ENCODE data around the gene LYPD5. TPM values are rescaled to one million over a fixed set of nuclear protein-coding genes. Genes with fewer than 3 reads are reported as not detected.

The LYPD5 gene
- polyA plus RNA-seq, 1 donor from 2014 or later = not detected

GRCh38 chr19:43811837-43812236, 9.6 kb upstream of the LYPD5 start:
- TF ChIP-seq EZH2 (IDR thresholded peaks at IDR 0.05; ENCODE audit: borderline replicate concordance, insufficient read depth, low read length, poor library complexity, severe bottlenecking) = no peak
- TF ChIP-seq REST (IDR thresholded peaks at IDR 0.05; ENCODE audit: borderline replicate concordance) = no peak
- no peak for TF ChIP-seq TAF1 (IDR thresholded peaks at IDR 0.05; ENCODE audit: low read depth)
- no peak for TF ChIP-seq SMC3 (conservative IDR thresholded peaks at IDR 0.05; ENCODE audit: poor library complexity)
- no peaks in the 10 kb centered on the region for H4K20me1 ChIP-seq (ENCODE audit: insufficient read depth)
- H3K4me3 ChIP-seq (ENCODE audit: low read length) = no peak overlapping the region
- H3K27me3 ChIP-seq (ENCODE audit: insufficient read depth, low read depth, low read length) = no peaks in the 10 kb centered on the region
- H3K9ac ChIP-seq (ENCODE audit: low read length) = no peak overlapping the region
- no peaks in the 10 kb centered on the region for H3F3A ChIP-seq (ENCODE audit: insufficient read depth, low read length, poor library complexity, severe bottlenecking)
- H3K4me2 ChIP-seq (ENCODE audit: low read length) = no peak overlapping the region
- no peak overlapping the region for H3K27ac ChIP-seq (ENCODE audit: low read length)
- H3K79me2 ChIP-seq (replicated peaks; ENCODE audit: insufficient read depth, low read length) = no peaks in the 10 kb centered on the region
- no peaks in the 10 kb centered on the region for H3K9me2 ChIP-seq (ENCODE audit: insufficient read depth, low read length)
- no peak overlapping the region for H2AFZ ChIP-seq (ENCODE audit: low read depth, low read length)
- H3K36me3 ChIP-seq (ENCODE audit: insufficient read depth, low read length) = no peaks in the 10 kb centered on the region
- H3K9me3 ChIP-seq (ENCODE audit: low read length) = no peaks in the 10 kb centered on the region

GRCh38 chr19:43809762-43810696, 7.8 kb upstream of the LYPD5 start:
- Histone ChIP-seq H3K36me3 (ENCODE audit: insufficient read depth, low read length) (no peaks in the 10 kb centered on the region), H3K4me2 (ENCODE audit: low read length) (no peak overlapping the region), H3F3A (ENCODE audit: insufficient read depth, low read length, poor library complexity, severe bottlenecking) (no peaks in the 10 kb centered on the region), H3K9me2 (ENCODE audit: insufficient read depth, low read length) (no peaks in the 10 kb centered on the region), H4K20me1 (ENCODE audit: insufficient read depth) (no peaks in the 10 kb centered on the region), H3K27me3 (ENCODE audit: insufficient read depth, low read depth, low read length) (no peaks in the 10 kb centered on the region), H3K27ac (ENCODE audit: low read length) (no peak overlapping the region), H3K4me3 (ENCODE audit: low read length) (no peak overlapping the region), H2AFZ (ENCODE audit: low read depth, low read length) (no peak overlapping the region), H3K9me3 (ENCODE audit: low read length) (no peaks in the 10 kb centered on the region), H3K9ac (ENCODE audit: low read length) (no peak overlapping the region), H3K79me2 (replicated peaks; ENCODE audit: insufficient read depth, low read length) (no peaks in the 10 kb centered on the region)
- TF ChIP-seq SMC3 (conservative IDR thresholded peaks at IDR 0.05; ENCODE audit: poor library complexity) (peak; percentile 51), MXI1 (conservative IDR thresholded peaks at IDR 0.05; ENCODE audit: poor library complexity, severe bottlenecking) (no peak), EZH2 (IDR thresholded peaks at IDR 0.05; ENCODE audit: borderline replicate concordance, insufficient read depth, low read length, poor library complexity, severe bottlenecking) (no peak), RAD21 (conservative IDR thresholded peaks at IDR 0.05) (peak; percentile 60), REST (IDR thresholded peaks at IDR 0.05; ENCODE audit: borderline replicate concordance) (no peak), CTCF (IDR thresholded peaks at IDR 0.05; ENCODE audit: poor library complexity, severe bottlenecking) (peak; percentile 65)

Data from neural cell (in vitro differentiated cells).